ENCODE results near the gene CEP68. TPM values are rescaled to one million over a fixed set of nuclear protein-coding genes. Genes with fewer than 3 reads are reported as not detected.
"Not testable (repeated sequence)": the region's sequence is repeated elsewhere in the genome, so short reads cannot be mapped to it uniquely, and the experiment has no call there.

Gene CEP68, protein sequence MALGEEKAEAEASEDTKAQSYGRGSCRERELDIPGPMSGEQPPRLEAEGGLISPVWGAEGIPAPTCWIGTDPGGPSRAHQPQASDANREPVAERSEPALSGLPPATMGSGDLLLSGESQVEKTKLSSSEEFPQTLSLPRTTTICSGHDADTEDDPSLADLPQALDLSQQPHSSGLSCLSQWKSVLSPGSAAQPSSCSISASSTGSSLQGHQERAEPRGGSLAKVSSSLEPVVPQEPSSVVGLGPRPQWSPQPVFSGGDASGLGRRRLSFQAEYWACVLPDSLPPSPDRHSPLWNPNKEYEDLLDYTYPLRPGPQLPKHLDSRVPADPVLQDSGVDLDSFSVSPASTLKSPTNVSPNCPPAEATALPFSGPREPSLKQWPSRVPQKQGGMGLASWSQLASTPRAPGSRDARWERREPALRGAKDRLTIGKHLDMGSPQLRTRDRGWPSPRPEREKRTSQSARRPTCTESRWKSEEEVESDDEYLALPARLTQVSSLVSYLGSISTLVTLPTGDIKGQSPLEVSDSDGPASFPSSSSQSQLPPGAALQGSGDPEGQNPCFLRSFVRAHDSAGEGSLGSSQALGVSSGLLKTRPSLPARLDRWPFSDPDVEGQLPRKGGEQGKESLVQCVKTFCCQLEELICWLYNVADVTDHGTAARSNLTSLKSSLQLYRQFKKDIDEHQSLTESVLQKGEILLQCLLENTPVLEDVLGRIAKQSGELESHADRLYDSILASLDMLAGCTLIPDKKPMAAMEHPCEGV
- total RNA-seq (2014; rRNA removed; shearing (Covaris generic)), result 2.2 and 3.4 TPM in 2 replicates

- peak; percentile 95 for DNase-seq (ENCODE audit: low spot score)
These were observed at the start of gene CEP68 for GRCh38 chr2:65056215-65057053. Gene CEP68, plus strand, starts transcription at chr2:65056416. Its CDS starts 13,029 bp downstream, at chr2:65069445.

- DNase-seq (ENCODE audit: low spot score), result no peak
These were observed 42.4 kb upstream of the CEP68 start for GRCh38 chr2:65013776-65014175.

DNA sequence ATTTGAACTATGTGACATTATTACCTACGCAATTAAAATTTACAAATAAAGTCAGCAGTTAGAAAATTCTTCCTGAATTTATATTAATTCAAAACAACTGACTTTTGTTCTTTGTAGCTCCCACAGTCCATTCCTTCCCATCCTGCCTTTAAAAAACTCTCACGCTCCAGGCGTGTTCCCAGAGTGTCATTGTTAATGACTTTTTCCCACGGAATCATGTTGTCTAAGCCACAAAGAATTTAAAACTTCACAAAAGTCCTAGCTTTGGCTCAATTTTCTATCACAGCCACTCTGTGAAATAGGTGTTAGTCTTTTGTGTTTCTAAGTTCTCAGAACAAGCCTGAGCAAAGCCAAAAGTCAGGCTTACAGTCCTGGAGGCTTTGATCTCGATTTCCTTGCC is 40.5 kb upstream of the CEP68 start:
- no peak for DNase-seq (ENCODE audit: low spot score)

DNA sequence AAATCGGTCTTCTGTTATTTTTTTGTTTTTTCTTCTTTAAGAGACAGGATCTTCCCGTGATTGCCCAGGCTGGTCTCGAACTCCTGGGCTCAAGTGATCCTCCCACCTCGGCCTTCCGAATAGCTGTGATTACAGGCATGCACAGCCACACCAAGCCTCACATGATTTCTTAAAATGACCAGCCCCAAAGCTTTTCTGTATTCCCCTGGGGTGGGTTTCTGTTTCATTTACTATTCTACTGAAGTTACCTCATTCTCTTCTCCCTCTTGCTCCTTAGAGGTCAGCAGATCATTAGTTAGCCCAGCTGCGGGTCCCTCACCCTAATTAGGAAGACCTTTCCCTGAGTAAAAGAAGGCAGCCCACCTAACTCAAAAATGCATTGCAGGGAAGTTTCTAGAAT is 39.4 kb upstream of the CEP68 start:
- no peak for DNase-seq (ENCODE audit: low spot score)

DNA sequence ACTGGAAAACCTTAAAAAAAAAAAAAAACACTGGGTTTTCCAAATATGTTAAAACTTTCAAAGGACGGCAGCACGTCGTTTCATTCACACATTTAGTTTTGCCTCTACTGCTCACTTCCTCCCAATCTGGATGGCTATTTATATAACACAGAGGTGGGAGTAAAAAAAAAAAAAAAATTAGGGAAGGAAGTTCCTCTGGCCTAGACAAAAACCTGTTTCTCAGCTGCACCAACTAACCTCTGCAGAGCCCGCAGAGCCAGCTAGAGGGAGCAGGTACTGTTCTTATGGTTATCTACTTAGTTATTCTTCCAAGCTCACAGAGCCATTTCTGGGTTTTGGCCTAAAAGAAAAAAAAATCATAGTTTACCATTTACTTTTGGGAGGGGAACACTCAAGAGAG is 38.9 kb upstream of the CEP68 start:
- DNase-seq (ENCODE audit: low spot score), result peak; percentile 26

DNA sequence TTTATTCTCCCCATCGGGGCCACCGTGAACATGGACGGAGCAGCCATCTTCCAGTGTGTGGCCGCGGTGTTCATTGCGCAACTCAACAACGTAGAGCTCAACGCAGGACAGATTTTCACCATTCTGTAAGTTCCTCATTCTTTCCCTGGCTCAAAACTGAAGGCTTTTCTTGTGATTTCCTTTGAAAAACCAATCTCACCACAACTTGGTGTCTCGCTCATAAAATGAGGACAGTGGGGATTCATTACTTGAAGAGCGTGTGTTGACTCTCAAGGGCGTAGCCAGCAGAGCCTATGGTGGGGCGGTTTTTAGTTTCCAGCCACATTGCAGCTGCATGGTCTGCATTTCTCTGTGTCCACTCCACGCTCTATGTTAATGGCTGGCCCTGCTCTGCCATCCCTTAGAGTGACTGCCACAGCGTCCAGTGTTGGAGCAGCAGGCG is 38.1 kb upstream of the CEP68 start:
- DNase-seq (ENCODE audit: low spot score), result no peak

GRCh38 chr2:65019010-65019409 is 37.2 kb upstream of the CEP68 start:
- DNase-seq (ENCODE audit: low spot score), result no peak

DNA sequence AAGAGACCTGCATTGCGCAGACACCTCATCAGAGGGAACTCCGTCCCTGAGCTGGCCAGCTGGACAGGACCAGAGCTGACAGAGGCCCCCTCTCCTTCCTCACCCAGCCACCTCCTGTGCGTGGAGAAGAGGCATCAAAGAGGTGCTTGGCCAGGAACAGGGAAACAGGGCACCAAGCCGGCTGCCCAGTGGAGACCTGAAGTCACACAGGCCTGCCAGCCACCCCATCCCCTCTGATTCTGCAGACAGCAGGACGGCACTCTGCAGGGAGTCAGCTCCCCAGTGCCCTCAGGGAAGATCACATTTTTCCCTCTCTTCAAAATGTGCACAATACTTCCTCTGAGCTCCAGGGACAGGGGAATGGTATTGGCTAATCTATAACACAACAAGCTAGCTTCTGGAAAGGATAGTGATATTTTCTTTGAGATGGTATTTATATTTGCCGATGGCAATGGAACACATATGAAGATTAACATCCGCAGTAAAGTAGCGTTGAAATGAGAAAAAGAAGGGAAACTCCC is 36.5 kb upstream of the CEP68 start:
- DNase-seq (ENCODE audit: low spot score), result no peak

DNA sequence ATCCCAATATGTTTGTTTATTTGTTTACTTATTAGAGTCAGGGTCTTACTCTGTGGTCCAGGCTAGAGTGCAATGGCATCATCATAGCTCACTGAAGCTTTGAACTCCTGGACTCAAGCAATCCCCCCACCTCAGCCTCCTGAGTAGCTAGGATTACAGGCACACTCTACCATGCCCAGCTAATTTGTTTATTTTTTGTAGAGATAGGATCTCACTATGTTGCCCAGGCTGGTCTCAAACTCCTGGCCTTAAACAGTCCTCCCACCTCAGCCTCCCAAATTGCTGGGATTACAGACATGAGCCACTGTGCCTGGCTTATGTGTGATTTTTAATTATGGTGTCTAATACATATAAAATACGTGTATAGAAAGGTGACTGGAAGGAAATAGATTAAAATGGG is 36.0 kb upstream of the CEP68 start:
- DNase-seq (ENCODE audit: low spot score), result not testable (repeated sequence)

DNA sequence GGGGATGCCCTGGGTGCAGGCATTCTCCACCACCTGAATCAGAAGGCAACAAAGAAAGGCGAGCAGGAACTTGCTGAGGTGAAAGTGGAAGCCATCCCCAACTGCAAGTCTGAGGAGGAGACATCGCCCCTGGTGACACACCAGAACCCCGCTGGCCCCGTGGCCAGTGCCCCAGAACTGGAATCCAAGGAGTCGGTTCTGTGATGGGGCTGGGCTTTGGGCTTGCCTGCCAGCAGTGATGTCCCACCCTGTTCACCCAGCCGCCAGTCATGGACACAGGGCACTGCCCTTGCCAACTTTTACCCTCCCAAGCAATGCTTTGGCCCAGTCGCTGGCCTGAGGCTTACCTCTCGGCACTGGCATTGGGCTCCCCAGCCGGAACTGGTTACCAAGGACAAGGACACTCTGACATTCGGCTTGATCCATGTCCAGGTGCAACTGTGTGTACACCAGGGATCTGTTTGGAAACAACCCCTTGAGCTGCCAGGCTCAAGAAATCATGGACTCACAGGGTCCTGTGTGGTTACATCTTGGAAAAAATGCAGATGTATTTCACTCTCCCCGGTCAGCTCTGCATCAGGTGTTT is 35.2 kb upstream of the CEP68 start:
- no peak for DNase-seq (ENCODE audit: low spot score)

DNA sequence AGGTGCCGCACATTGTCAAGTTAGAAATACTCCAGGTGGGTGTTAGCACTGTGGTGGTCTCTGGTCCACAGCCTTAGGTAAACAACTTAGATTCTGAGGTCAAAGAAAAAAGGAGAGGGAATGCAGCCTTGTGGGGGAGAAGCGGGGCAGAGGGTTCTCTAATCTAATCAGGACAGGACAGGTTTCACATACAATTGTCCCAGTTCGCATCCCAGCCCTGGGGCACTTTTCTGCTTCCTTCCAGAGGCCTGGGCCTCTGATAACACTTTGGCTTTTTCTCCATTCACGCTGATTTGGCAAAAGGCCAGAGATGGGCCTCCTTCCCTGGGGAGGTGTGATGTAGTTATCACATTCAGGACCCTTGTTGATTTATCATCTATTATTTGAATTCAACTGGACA is 34.5 kb upstream of the CEP68 start:
- no peak for DNase-seq (ENCODE audit: low spot score)

- DNase-seq (ENCODE audit: low spot score), result no peak
These were observed 34.0 kb upstream of the CEP68 start for GRCh38 chr2:65022189-65022588.

- no peak for DNase-seq (ENCODE audit: low spot score)
These were observed 32.5 kb upstream of the CEP68 start for GRCh38 chr2:65023742-65024141.

- no peak for DNase-seq (ENCODE audit: low spot score)
These were observed 31.9 kb upstream of the CEP68 start for GRCh38 chr2:65024149-65024829.

- no peak for DNase-seq (ENCODE audit: low spot score)
These were observed 30.6 kb upstream of the CEP68 start for GRCh38 chr2:65025453-65026123.

- DNase-seq (ENCODE audit: low spot score), result no peak
These were observed 30.1 kb upstream of the CEP68 start for GRCh38 chr2:65026154-65026553.

DNA sequence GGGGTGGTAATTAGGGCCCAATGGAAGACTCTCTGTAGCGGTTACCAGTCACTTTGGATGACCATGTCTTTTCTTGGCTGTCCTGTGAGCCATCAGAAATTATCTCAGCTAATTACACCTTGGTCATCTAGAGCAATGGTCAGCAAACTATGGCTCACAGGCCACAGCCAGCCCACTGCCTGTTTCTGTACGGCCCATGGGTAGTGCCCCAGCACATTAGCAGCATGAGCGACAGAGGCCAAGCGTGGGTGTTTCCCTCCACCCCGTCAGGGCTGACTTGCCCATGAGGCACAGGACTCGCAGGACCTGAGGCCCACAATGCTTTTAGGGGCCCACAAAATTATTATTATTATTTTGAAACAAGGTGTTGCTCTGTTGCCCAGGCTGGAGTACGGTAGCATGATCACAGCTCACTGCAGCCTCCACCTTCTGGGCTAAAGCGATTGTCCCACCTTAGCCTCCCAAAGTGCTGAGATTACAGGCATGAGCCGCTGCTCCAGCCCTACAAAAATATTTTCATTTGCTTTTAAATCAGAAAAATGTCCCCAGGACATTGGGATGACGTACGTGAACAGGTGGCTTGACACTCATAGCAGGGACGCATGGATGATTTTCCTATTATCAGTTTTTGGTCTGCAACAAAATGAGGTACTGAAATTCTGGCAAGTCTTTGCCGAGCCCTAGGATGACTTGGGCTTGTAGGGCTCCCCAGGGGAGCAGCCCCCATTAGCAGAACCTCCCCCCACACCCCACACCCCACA is 29.3 kb upstream of the CEP68 start:
- DNase-seq (ENCODE audit: low spot score), result no peak

GRCh38 chr2:65027616-65028244 is 28.5 kb upstream of the CEP68 start:
- no peak for DNase-seq (ENCODE audit: low spot score)

All from HT-29 (cell line).